GM23338 (cell line): ENCODE results near the gene CLN6.

Source experiments
- CREB1 ChIP-seq: fragments of 250-450 bp; sonication (Bioruptor Pico); IDR thresholded peaks from 2 replicates; pipeline ENCODE4 v1.5.0; 2020; ENCODE audit warnings: low read depth, mild to moderate bottlenecking, moderate library complexity
- CTCF ChIP-seq, 2 experiments: fragments of 200-600 bp in 1 of 2; sonication (generic) in 1 of 2; conservative IDR thresholded peaks; 2 replicates each; pipeline versions ENCODE4 v1.5.1 to v1.6.1; 2016 to 2017; ENCODE audit warnings: antibody characterized with exemption in 2 of 2, low read depth in 2 of 2, mild to moderate bottlenecking in 2 of 2, moderate library complexity in 1 of 2
- EZH2 ChIP-seq: fragments of 200-600 bp; sonication (generic); IDR thresholded peaks from one replicate; pipeline ENCODE4 v1.8.0; 2017; ENCODE audit warnings: antibody characterized with exemption, mild to moderate bottlenecking, low read depth; ENCODE audit not compliant: unreplicated experiment
- EZH2phosphoT487 ChIP-seq: fragments of 200-600 bp; sonication (generic); IDR thresholded peaks from one replicate; pipeline ENCODE4 v1.8.1; 2018; ENCODE audit warnings: antibody characterized with exemption; ENCODE audit not compliant: unreplicated experiment
- JUNB ChIP-seq: IDR thresholded peaks from one replicate; pipeline ENCODE4 v1.6.1; 2016; ENCODE audit warnings: antibody characterized with exemption; ENCODE audit not compliant: unreplicated experiment
- NANOG ChIP-seq: IDR thresholded peaks from 2 replicates; pipeline ENCODE4 v1.6.1; 2016; ENCODE audit warnings: antibody characterized with exemption, borderline replicate concordance
- POLR2AphosphoS5 ChIP-seq: IDR thresholded peaks from 2 replicates; pipeline ENCODE4 v1.6.1; 2016; ENCODE audit warnings: antibody characterized with exemption, low read depth
- REST ChIP-seq: IDR thresholded peaks from one replicate; pipeline ENCODE4 v1.6.1; 2018; ENCODE audit warnings: antibody characterized with exemption; ENCODE audit not compliant: unreplicated experiment
- STAT1 ChIP-seq: IDR thresholded peaks from one replicate; pipeline ENCODE4 v1.6.1; 2016; ENCODE audit warnings: antibody characterized with exemption; ENCODE audit not compliant: unreplicated experiment
- ZNF114 ChIP-seq: fragments of 250-450 bp; sonication (Bioruptor Pico); IDR thresholded peaks from 2 replicates; pipeline ENCODE4 v1.5.0; 2020; ENCODE audit warnings: mild to moderate bottlenecking, moderate library complexity
- ZNF331 ChIP-seq: fragments of 250-450 bp; sonication (Bioruptor Pico); IDR thresholded peaks from 2 replicates; pipeline ENCODE4 v1.5.0; 2020; ENCODE audit warnings: low read depth, mild to moderate bottlenecking, moderate library complexity
- ZNF462 ChIP-seq: fragments of 250-450 bp; sonication (Bioruptor Pico); IDR thresholded peaks from 2 replicates; pipeline ENCODE4 v1.5.0; 2020; ENCODE audit warnings: mild to moderate bottlenecking, moderate library complexity
- TF ChIP-seq, protein P1 (sequence below): IDR thresholded peaks from 2 replicates; pipeline ENCODE4 v1.6.1; 2016; ENCODE audit warnings: antibody characterized with exemption

DNA sequence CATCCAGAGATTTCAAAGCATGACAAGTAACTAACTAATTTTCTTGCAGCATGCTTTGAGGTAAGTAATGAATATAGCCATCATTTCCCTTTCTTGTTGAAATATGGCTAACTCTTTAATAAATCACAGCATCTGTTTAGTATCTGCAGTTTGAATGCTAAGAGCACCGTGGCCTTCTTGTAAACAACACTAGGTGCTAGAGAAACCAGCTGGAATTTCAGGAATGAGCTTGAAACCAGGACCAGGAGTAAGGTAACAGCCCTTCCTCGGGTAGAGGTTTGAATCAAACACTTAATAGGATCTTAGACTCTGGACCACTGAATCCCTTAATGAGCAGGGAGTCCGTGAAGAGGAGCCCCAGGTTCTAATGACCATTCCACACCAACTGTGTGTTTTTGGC is 38.0 kb downstream of the CLN6 start:
- TF ChIP-seq CTCF (conservative IDR thresholded peaks at IDR 0.05; ENCODE audit: low read depth in 2 of 2) (no peak), EZH2 (no peak), ZNF331 (no peak), REST (no peak), POLR2AphosphoS5 (no peak), JUNB (no peak), EZH2phosphoT487 (no peak), CREB1 (no peak), ZNF114 (CRISPR knock-in tag) (no peak), ZNF462 (CRISPR knock-in tag) (no peak), NANOG (no peak), STAT1 (no peak)
- TF ChIP-seq, protein P1, sequence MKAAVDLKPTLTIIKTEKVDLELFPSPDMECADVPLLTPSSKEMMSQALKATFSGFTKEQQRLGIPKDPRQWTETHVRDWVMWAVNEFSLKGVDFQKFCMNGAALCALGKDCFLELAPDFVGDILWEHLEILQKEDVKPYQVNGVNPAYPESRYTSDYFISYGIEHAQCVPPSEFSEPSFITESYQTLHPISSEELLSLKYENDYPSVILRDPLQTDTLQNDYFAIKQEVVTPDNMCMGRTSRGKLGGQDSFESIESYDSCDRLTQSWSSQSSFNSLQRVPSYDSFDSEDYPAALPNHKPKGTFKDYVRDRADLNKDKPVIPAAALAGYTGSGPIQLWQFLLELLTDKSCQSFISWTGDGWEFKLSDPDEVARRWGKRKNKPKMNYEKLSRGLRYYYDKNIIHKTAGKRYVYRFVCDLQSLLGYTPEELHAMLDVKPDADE, result no peak
